Right atrium auricular region (tissue), 2 donors: ENCODE results near the gene TMEM43. TPM values are rescaled to one million over a fixed set of nuclear protein-coding genes. Genes with fewer than 3 reads are reported as not detected.

Source experiments
- DNase-seq: peaks from one replicate; pipeline ENCODE4 v3.0.0-alpha.2; 2019; ENCODE audit warnings: low spot score
- H3K27ac ChIP-seq, 2 donors: fragments of 200-600 bp; sonication (generic); 1 replicate in 1 of 2; 2 replicates in 1 of 2; pipeline ENCODE4 v1.5.1; 2016 to 2019
- H3K27me3 ChIP-seq, 2 donors: fragments of 200-600 bp; sonication (generic); one replicate each; pipeline versions ENCODE4 v1.5.1 to v1.6.0; 2017 to 2019
- H3K36me3 ChIP-seq: fragments of 200-600 bp; sonication (generic); one replicate; pipeline ENCODE4 v1.5.1; 2016
- H3K4me1 ChIP-seq, 2 donors: fragments of 200-600 bp; sonication (generic); one replicate each; pipeline versions ENCODE4 v1.5.1 to v1.6.0; 2017 to 2019
- H3K4me3 ChIP-seq, 2 donors: fragments of 200-600 bp; sonication (generic); 1 replicate in 1 of 2; 2 replicates in 1 of 2; pipeline ENCODE4 v1.5.1; 2017 to 2019; ENCODE audit warnings: mild to moderate bottlenecking in 1 of 2, moderate library complexity in 1 of 2
- H3K9me3 ChIP-seq, 2 donors: fragments of 200-600 bp; sonication (generic); one replicate each; pipeline ENCODE4 v1.5.1; 2019
- CTCF ChIP-seq, 2 donors: fragments of 200-600 bp; sonication (generic); IDR thresholded peaks; one replicate each; pipeline ENCODE4 v1.5.1; 2019; ENCODE audit warnings: antibody characterized with exemption in 2 of 2
- total RNA-seq, 2 donors: library from RNA; depleted of rRNA; stranded (reverse); fragments of >200 nt; gene quantifications; one replicate each; pipeline ENCODE4 v1.1.0, GENCODE V29; 2016

Gene TMEM43
- total RNA-seq, 2 donors from 2014 or later: 91.8 to 142 TPM

GRCh38 chr3:14121859-14122258 is 3.0 kb upstream of the TMEM43 start:
- DNase-seq: peak; percentile 5
- Histone ChIP-seq H3K4me1 (peaks cover 0 to 33% of the 10 kb centered on the region in 2 donors), H3K27me3 (no peaks in the 10 kb centered on the region), H3K4me3 (no peak overlapping the region), H3K36me3 (peaks cover 13% of the 10 kb centered on the region), H3K27ac (no peak overlapping the region), H3K9me3 (no peaks in the 10 kb centered on the region)
- TF ChIP-seq CTCF (IDR thresholded peaks at IDR 0.05): no peak

GRCh38 chr3:14122301-14122700 is 2.6 kb upstream of the TMEM43 start:
- no peaks in the 10 kb centered on the region for H3K9me3 ChIP-seq
- H3K27ac ChIP-seq: no peak overlapping the region
- no peak overlapping the region for H3K4me3 ChIP-seq
- peaks cover 13% of the 10 kb centered on the region for H3K36me3 ChIP-seq
- no peaks in the 10 kb centered on the region for H3K27me3 ChIP-seq
- TF ChIP-seq CTCF (IDR thresholded peaks at IDR 0.05): no peak
- DNase-seq: no peak
- H3K4me1 ChIP-seq: peaks cover 0 to 37% of the 10 kb centered on the region in 2 donors

GRCh38 chr3:14123308-14124222 is 1.3 kb upstream of the TMEM43 start:
- Histone ChIP-seq H3K36me3 (peaks cover 21% of the 10 kb centered on the region), H3K4me3 (peak overlapping the region; percentile 82 to 86), H3K4me1 (peaks cover 0 to 42% of the 10 kb centered on the region in 2 donors), H3K27ac (peak overlapping the region; percentile 94 to 99), H3K9me3 (no peaks in the 10 kb centered on the region), H3K27me3 (no peaks in the 10 kb centered on the region)
- no peak for TF ChIP-seq CTCF (IDR thresholded peaks at IDR 0.05)
- DNase-seq: peak; percentile 28

- TF ChIP-seq CTCF (IDR thresholded peaks at IDR 0.05): no peak
- Histone ChIP-seq H3K27me3 (no peaks in the 10 kb centered on the region), H3K27ac (peak overlapping the region; percentile 94 to 99), H3K4me1 (peaks cover 0 to 42% of the 10 kb centered on the region in 2 donors), H3K9me3 (no peaks in the 10 kb centered on the region), H3K4me3 (peak overlapping the region; percentile 82 to 86), H3K36me3 (peaks cover 21% of the 10 kb centered on the region)
- DNase-seq: peak; percentile 75
These were observed 633 bp upstream of the TMEM43 start for GRCh38 chr3:14124223-14124614.

- H3K4me1 ChIP-seq: peaks cover 0 to 42% of the 10 kb centered on the region in 2 donors
- H3K4me3 ChIP-seq: peak overlapping the region; percentile 82 to 86
- H3K27ac ChIP-seq: peak overlapping the region; percentile 94 to 99
- peak; percentile 93 for DNase-seq
- TF ChIP-seq CTCF (IDR thresholded peaks at IDR 0.05): no peak
- H3K27me3 ChIP-seq: no peaks in the 10 kb centered on the region
- H3K36me3 ChIP-seq: peaks cover 33% of the 10 kb centered on the region
- H3K9me3 ChIP-seq: no peaks in the 10 kb centered on the region
These were observed 553 bp downstream of the TMEM43 start for GRCh38 chr3:14125193-14126016.
